Mucosa of rectum (tissue), 2 donors: Measurements from ENCODE around the gene CD200.

Source experiments
- H3K27ac ChIP-seq, 2 donors: one replicate each; pipeline ENCODE4 v1.7.0; 2013; ENCODE audit warnings: inconsistent platforms in 2 of 2, low read depth in 2 of 2, low read length in 2 of 2
- H3K27me3 ChIP-seq, 2 donors: one replicate each; pipeline ENCODE4 v1.7.0; 2013; ENCODE audit warnings: low read length in 2 of 2; ENCODE audit not compliant: control insufficient read depth in 2 of 2, insufficient read depth in 2 of 2
- H3K36me3 ChIP-seq, 2 donors: one replicate each; pipeline ENCODE4 v1.7.0; 2013; ENCODE audit warnings: low read length in 2 of 2; ENCODE audit not compliant: control insufficient read depth in 2 of 2, insufficient read depth in 2 of 2
- H3K4me1 ChIP-seq, 2 donors: one replicate each; pipeline ENCODE4 v1.7.0; 2013; ENCODE audit warnings: low read length in 2 of 2, mild to moderate bottlenecking in 1 of 2; ENCODE audit not compliant: control insufficient read depth in 2 of 2, insufficient read depth in 2 of 2
- H3K4me3 ChIP-seq, 2 donors: one replicate each; pipeline ENCODE4 v1.7.0; 2013; ENCODE audit warnings: low read length in 2 of 2
- H3K9ac ChIP-seq, 2 donors: one replicate each; pipeline ENCODE4 v1.7.0; 2013; ENCODE audit warnings: low read length in 2 of 2, low read depth in 1 of 2, mild to moderate bottlenecking in 1 of 2
- H3K9me3 ChIP-seq, 2 donors: one replicate each; pipeline ENCODE4 v1.7.0; 2013; ENCODE audit warnings: low read length in 2 of 2; ENCODE audit not compliant: control insufficient read depth in 2 of 2
- donor health status: healthy.
- donor health status: Normal muscosa, but diverticular disease.

Gene CD200

DNA sequence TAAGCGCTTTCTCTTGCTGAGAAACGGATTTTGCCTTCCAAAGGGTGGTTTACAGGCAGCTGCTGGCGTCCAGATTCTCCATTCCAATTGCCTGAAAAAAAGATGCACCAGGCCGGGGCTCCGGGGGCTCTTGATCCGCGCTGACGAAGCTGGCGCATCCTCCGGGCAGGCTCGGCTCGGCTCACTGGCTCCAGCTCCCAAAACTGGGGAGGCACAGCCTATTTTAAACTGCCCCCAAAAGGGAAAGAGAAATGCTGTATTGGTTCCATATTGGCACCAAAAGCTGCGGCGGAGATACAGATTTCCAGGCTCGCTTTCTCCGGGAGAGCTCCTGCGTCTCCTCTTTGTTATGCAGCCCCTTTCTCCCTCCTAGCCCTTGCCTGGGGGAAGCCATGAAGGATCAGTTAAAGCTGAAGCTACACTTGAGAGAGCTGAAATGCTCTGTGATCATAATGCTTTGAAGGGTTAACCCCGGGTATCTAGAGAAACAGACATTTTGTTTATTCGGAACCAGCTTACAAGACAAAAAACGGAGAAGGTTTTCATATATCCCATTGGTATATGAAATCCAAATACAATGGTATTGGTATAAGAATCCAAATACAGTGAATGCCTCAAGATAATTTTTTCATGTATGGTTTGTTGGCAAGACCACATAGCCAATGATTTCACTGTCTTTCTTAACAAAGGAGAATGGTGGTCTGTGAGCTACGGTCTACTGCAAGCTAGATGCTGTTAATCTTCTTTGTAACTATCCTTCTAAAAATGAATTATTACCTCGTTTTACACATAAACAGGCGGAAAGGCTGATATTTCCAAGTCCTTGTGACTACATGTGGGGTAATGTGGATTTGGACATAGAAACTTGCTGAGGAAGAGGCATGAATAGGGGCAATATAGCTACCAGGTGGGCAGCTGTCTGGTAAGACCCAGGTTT lies 693 bp downstream of the CD200 start:
- H3K36me3 ChIP-seq, result no peaks in the 10 kb centered on the region
- no peaks in the 10 kb centered on the region for H3K27me3 ChIP-seq
- H3K4me1 ChIP-seq, result peaks cover 0 to 2% of the 10 kb centered on the region in 2 donors
- H3K4me3 ChIP-seq, result peak overlapping the region; percentile 74 to 83
- H3K9ac ChIP-seq, result peak overlapping the region; percentile 65 to 70
- H3K27ac ChIP-seq, result peak overlapping the region; percentile 67 to 73
- H3K9me3 ChIP-seq, result no peaks in the 10 kb centered on the region

DNA sequence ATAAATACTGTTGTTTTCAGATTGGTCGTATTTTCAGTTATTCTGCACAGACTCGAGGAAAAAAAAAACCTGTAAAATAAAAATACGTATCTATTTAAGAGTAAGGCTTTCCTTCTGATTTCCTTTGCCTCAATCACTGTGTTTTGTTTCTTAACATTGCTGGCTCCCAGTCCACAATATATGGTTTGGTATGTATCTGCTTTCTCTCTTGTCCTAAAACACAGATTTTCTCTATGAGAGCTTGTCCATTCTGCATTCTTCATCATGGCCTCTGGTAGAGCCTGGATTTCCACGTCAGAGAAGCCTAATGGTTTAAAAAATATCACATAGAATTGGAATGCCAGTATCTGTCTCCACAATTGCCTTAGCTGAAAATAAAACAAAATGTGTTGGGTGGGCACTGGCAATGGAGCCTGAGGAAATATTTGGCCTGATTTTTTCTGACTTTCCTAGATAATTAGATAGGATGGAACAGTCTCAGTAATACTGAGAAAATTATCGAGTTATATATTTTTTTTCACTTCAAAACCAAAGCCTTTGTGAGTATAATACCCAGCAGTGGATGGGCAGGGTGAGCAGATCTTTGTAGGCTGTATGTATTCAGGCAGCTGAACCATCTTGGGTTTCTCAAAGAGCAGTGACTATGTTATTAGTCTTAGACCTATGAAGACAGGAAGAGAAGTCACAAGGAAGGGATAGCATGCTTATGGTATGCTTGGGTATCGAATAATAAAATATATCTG lies 1.9 kb downstream of the CD200 start:
- H3K27me3 ChIP-seq, result no peaks in the 10 kb centered on the region
- no peaks in the 10 kb centered on the region for H3K9me3 ChIP-seq
- no peak overlapping the region for H3K9ac ChIP-seq
- H3K4me3 ChIP-seq, result peak overlapping the region; percentile 74 to 83
- no peaks in the 10 kb centered on the region for H3K36me3 ChIP-seq
- peak overlapping the region in 1 of 2 donors; percentile 12 for H3K27ac ChIP-seq
- peaks cover 0 to 2% of the 10 kb centered on the region in 2 donors for H3K4me1 ChIP-seq

DNA sequence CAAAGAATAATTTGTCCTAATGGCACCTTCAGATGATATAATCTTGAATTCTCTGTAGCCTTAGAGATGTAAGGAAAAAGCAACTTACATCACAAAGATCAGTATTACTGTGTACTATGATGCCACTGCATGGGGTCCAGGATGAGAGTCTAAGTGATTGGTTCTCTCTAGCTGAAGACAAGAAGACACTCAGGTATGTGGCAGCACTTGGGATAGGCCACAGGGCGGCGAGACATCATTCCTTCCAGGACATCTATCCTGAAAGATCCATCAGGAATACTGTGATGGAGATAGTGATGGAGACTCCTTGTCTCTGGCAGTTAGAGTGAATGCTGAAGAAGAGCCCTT lies 2.5 kb downstream of the CD200 start:
- Histone ChIP-seq H3K4me1 (peaks cover 0 to 2% of the 10 kb centered on the region in 2 donors), H3K27ac (no peak overlapping the region), H3K9me3 (no peaks in the 10 kb centered on the region), H3K9ac (no peak overlapping the region), H3K27me3 (no peaks in the 10 kb centered on the region), H3K4me3 (no peak overlapping the region), H3K36me3 (no peaks in the 10 kb centered on the region)

GRCh38 chr3:112338021-112338726 lies 5.2 kb downstream of the CD200 start:
- no peak overlapping the region for H3K9ac ChIP-seq
- H3K4me3 ChIP-seq, result no peak overlapping the region
- H3K27ac ChIP-seq, result no peak overlapping the region
- no peaks in the 10 kb centered on the region for H3K36me3 ChIP-seq
- peaks cover 0 to 2% of the 10 kb centered on the region in 2 donors for H3K4me1 ChIP-seq
- no peaks in the 10 kb centered on the region for H3K9me3 ChIP-seq
- no peaks in the 10 kb centered on the region for H3K27me3 ChIP-seq

- Histone ChIP-seq H3K27me3 (no peaks in the 10 kb centered on the region), H3K4me3 (no peak overlapping the region), H3K9ac (no peak overlapping the region), H3K27ac (no peak overlapping the region), H3K9me3 (no peaks in the 10 kb centered on the region), H3K4me1 (peaks cover 0 to 2% of the 10 kb centered on the region in 2 donors), H3K36me3 (no peaks in the 10 kb centered on the region)
Observed at GRCh38 chr3:112338727-112339056, 5.7 kb downstream of the CD200 start.

GRCh38 chr3:112339134-112339533 lies 6.2 kb downstream of the CD200 start:
- H3K9ac ChIP-seq, result no peak overlapping the region

DNA sequence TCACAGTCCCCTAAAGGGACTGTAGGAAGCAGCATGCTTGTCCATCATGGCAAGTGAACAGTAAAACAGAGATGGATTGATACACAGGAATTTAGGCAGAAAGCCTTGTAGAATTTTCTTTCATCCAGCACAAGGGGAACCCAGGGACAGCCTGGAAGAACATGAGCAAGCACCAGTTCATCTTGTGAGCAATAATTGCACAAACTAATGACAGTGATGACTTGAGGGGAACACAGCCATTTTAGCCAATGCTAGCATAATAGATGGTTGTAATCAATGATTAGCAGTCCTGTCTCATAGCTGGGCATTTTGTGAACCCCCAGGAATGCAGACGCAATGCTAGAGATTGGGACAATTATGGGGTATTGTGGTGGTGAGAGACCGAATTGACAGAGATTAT lies 6.7 kb downstream of the CD200 start:
- H3K27ac ChIP-seq, result no peak overlapping the region
- no peaks in the 10 kb centered on the region for H3K4me1 ChIP-seq
- H3K9me3 ChIP-seq, result no peaks in the 10 kb centered on the region
- H3K9ac ChIP-seq, result no peak overlapping the region
- H3K36me3 ChIP-seq, result no peaks in the 10 kb centered on the region
- no peak overlapping the region for H3K4me3 ChIP-seq
- no peaks in the 10 kb centered on the region for H3K27me3 ChIP-seq

More at GRCh38 chr3:112339134-112339533, 6.2 kb downstream of the CD200 start:
- no peaks in the 10 kb centered on the region for H3K9me3 ChIP-seq
- H3K27ac ChIP-seq, result no peak overlapping the region
- no peaks in the 10 kb centered on the region for H3K36me3 ChIP-seq
- H3K4me3 ChIP-seq, result no peak overlapping the region
- peaks cover 0 to under 1% of the 10 kb centered on the region in 2 donors for H3K4me1 ChIP-seq
- no peaks in the 10 kb centered on the region for H3K27me3 ChIP-seq

GRCh38 chr3:112341386-112341785 lies 8.4 kb downstream of the CD200 start:
- H3K9ac ChIP-seq, result no peak overlapping the region

GRCh38 chr3:112345681-112346080 lies 12.7 kb downstream of the CD200 start:
- H3K4me1 ChIP-seq, result no peaks in the 10 kb centered on the region
- H3K9ac ChIP-seq, result no peak overlapping the region
- no peak overlapping the region for H3K27ac ChIP-seq
- H3K9me3 ChIP-seq, result no peaks in the 10 kb centered on the region
- no peaks in the 10 kb centered on the region for H3K27me3 ChIP-seq
- no peak overlapping the region for H3K4me3 ChIP-seq
- H3K36me3 ChIP-seq, result peaks cover 6 to 10% of the 10 kb centered on the region in 2 donors

More at GRCh38 chr3:112341386-112341785, 8.4 kb downstream of the CD200 start:
- no peaks in the 10 kb centered on the region for H3K9me3 ChIP-seq
- no peaks in the 10 kb centered on the region for H3K4me1 ChIP-seq
- H3K36me3 ChIP-seq, result peaks cover 0 to 7% of the 10 kb centered on the region in 2 donors
- no peak overlapping the region for H3K27ac ChIP-seq
- no peak overlapping the region for H3K4me3 ChIP-seq
- H3K27me3 ChIP-seq, result no peaks in the 10 kb centered on the region
